Loucy (cell line): ENCODE measurements around the gene FAM180A.
"Not testable (repeated sequence)": the region's sequence is repeated elsewhere in the genome, so short reads cannot be mapped to it uniquely, and the experiment has no call there.

Source experiments
- H2AFZ ChIP-seq: fragments of 200-600 bp; sonication (generic); 2 replicates; pipeline ENCODE4 v1.6.0; 2016; ENCODE audit warnings: antibody characterized with exemption, mild to moderate bottlenecking, low read length, moderate library complexity
- H3F3A ChIP-seq: fragments of 200-600 bp; 2 replicates; pipeline ENCODE4 v1.6.0; 2016; ENCODE audit warnings: antibody characterized with exemption, low read depth, mild to moderate bottlenecking
- H3K27me3 ChIP-seq: fragments of 200-600 bp; sonication (generic); 2 replicates; pipeline ENCODE4 v1.6.1; 2014; ENCODE audit warnings: low read length, mild to moderate bottlenecking; ENCODE audit not compliant: insufficient read depth, poor library complexity, severe bottlenecking
- H3K36me3 ChIP-seq: fragments of 200-600 bp; sonication (generic); 2 replicates; pipeline ENCODE4 v1.6.1; 2016; ENCODE audit warnings: low read length; ENCODE audit not compliant: insufficient read depth
- H3K4me1 ChIP-seq: fragments of 200-600 bp; sonication (generic); 2 replicates; pipeline ENCODE4 v1.5.1; 2014; ENCODE audit warnings: low read length, mild to moderate bottlenecking; ENCODE audit not compliant: insufficient read depth, poor library complexity, severe bottlenecking
- H3K4me2 ChIP-seq: fragments of 200-600 bp; sonication (generic); 2 replicates; pipeline ENCODE4 v1.6.0; 2014; ENCODE audit warnings: antibody characterized with exemption, low read length, low read depth, mild to moderate bottlenecking; ENCODE audit not compliant: poor library complexity, severe bottlenecking
- H3K4me3 ChIP-seq: fragments of 200-600 bp; sonication (generic); 2 replicates; pipeline ENCODE4 v1.5.1; 2014; ENCODE audit warnings: low read length, mild to moderate bottlenecking, mixed read lengths; ENCODE audit not compliant: poor library complexity, severe bottlenecking
- H3K79me2 ChIP-seq: fragments of 200-600 bp; sonication (generic); 2 replicates; pipeline ENCODE4 v1.6.1; 2014; ENCODE audit warnings: low read length; ENCODE audit not compliant: insufficient read depth
- H3K9ac ChIP-seq: fragments of 200-600 bp; sonication (generic); 2 replicates; pipeline ENCODE4 v1.6.0; 2014; ENCODE audit warnings: mild to moderate bottlenecking, low read depth, low read length, moderate library complexity; ENCODE audit not compliant: poor library complexity, severe bottlenecking
- H3K9me2 ChIP-seq: fragments of 200-600 bp; sonication (generic); replicated peaks from 2 replicates; pipeline ENCODE4 v1.6.1; 2016; ENCODE audit warnings: low read depth, low read length, mixed read lengths
- H3K9me3 ChIP-seq: fragments of 200-600 bp; sonication (generic); 2 replicates; pipeline ENCODE4 v1.6.1; 2014; ENCODE audit warnings: mild to moderate bottlenecking, antibody characterized with exemption, low read length, low read depth; ENCODE audit not compliant: insufficient read depth
- H4K20me1 ChIP-seq: fragments of 200-600 bp; sonication (generic); 2 replicates; pipeline ENCODE4 v1.6.0; 2014; ENCODE audit warnings: antibody characterized with exemption, low read length, mild to moderate bottlenecking; ENCODE audit not compliant: insufficient read depth, poor library complexity, severe bottlenecking
- EZH2phosphoT487 ChIP-seq: fragments of 200-600 bp; IDR thresholded peaks from 2 replicates; pipeline ENCODE4 v1.6.1; 2018; ENCODE audit warnings: antibody characterized with exemption, mild to moderate bottlenecking, moderate library complexity, borderline replicate concordance
- TF ChIP-seq, protein P1 (sequence below): fragments of 200-600 bp; sonication (generic); conservative IDR thresholded peaks from 2 replicates; pipeline ENCODE4 v1.5.1; 2014; ENCODE audit warnings: mild to moderate bottlenecking, antibody characterized with exemption, low read length

Gene FAM180A

DNA sequence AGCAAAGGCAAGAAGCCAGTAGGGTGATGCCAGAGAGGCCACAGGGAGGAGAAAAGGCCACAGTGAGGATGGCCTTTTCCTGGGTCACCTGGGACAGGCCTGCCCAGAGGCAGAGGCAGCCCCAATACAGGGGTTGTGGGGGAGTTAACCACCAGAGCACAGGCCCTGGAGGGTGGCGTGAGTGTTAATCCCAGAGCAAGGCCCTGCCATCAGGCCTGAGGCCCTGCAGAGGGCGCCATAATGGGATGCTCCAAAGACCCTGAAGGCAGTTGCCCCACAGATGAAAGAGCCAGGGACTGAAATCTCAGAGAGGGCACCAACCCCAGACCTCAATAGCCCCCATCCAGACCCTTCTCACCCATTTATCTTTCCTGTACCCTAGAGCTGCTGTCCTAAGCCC lies 44.5 kb downstream of the FAM180A start:
- Histone ChIP-seq H3K9me3 (no peaks in the 10 kb centered on the region), H3K9me2 (no peaks in the 10 kb centered on the region), H3K27me3 (no peaks in the 10 kb centered on the region), H3K36me3 (no peaks in the 10 kb centered on the region), H2AFZ (no peak overlapping the region), H4K20me1 (no peaks in the 10 kb centered on the region), H3K79me2 (no peaks in the 10 kb centered on the region), H3K4me1 (no peaks in the 10 kb centered on the region), H3F3A (no peaks in the 10 kb centered on the region), H3K4me3 (no peak overlapping the region), H3K9ac (no peak overlapping the region), H3K4me2 (no peak overlapping the region)
- no peak for TF ChIP-seq EZH2phosphoT487
- TF ChIP-seq, protein P1, sequence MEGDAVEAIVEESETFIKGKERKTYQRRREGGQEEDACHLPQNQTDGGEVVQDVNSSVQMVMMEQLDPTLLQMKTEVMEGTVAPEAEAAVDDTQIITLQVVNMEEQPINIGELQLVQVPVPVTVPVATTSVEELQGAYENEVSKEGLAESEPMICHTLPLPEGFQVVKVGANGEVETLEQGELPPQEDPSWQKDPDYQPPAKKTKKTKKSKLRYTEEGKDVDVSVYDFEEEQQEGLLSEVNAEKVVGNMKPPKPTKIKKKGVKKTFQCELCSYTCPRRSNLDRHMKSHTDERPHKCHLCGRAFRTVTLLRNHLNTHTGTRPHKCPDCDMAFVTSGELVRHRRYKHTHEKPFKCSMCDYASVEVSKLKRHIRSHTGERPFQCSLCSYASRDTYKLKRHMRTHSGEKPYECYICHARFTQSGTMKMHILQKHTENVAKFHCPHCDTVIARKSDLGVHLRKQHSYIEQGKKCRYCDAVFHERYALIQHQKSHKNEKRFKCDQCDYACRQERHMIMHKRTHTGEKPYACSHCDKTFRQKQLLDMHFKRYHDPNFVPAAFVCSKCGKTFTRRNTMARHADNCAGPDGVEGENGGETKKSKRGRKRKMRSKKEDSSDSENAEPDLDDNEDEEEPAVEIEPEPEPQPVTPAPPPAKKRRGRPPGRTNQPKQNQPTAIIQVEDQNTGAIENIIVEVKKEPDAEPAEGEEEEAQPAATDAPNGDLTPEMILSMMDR = peak; percentile 65

- Histone ChIP-seq H3K4me1 (no peaks in the 10 kb centered on the region), H3K36me3 (no peaks in the 10 kb centered on the region), H2AFZ (no peak overlapping the region), H3K9ac (no peak overlapping the region), H4K20me1 (no peaks in the 10 kb centered on the region), H3K9me3 (no peaks in the 10 kb centered on the region), H3K27me3 (no peaks in the 10 kb centered on the region), H3F3A (no peaks in the 10 kb centered on the region), H3K9me2 (no peaks in the 10 kb centered on the region), H3K4me2 (no peak overlapping the region), H3K4me3 (no peak overlapping the region), H3K79me2 (no peaks in the 10 kb centered on the region)
- TF ChIP-seq, protein P1 = no peak
- TF ChIP-seq EZH2phosphoT487 = no peak
Measured at GRCh38 chr7:135697276-135698049, 51.1 kb downstream of the FAM180A start.

DNA sequence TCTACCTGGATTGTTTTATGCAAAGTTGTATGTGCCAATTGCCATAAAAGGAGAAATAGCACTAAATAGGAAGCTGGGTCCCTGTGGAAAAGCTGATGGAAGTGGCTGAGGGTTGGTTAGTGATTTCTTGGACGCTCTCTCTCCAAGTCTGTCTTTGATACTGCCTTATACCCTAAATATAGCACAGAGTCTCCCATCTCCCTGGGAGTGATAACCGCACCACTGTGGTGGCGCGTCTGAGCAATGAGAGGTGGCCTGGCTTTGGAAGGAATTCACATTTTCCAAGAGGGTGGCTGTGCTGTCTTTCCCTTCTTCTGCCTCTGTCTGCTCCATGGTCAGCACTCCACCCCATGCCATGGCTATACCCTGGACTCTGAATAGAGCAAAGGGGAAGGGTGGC lies 55.1 kb downstream of the FAM180A start:
- H3F3A ChIP-seq = no peaks in the 10 kb centered on the region
- H3K36me3 ChIP-seq = no peaks in the 10 kb centered on the region
- H3K4me1 ChIP-seq = no peaks in the 10 kb centered on the region
- H3K27me3 ChIP-seq = no peaks in the 10 kb centered on the region
- H4K20me1 ChIP-seq = no peaks in the 10 kb centered on the region
- H3K9ac ChIP-seq = no peak overlapping the region
- no peak overlapping the region for H3K4me3 ChIP-seq
- H3K79me2 ChIP-seq = no peaks in the 10 kb centered on the region
- no peak overlapping the region for H2AFZ ChIP-seq
- H3K9me2 ChIP-seq = no peaks in the 10 kb centered on the region
- H3K9me3 ChIP-seq = no peaks in the 10 kb centered on the region
- H3K4me2 ChIP-seq = no peak overlapping the region
- TF ChIP-seq, protein P1 = no peak
- TF ChIP-seq EZH2phosphoT487 = no peak

DNA sequence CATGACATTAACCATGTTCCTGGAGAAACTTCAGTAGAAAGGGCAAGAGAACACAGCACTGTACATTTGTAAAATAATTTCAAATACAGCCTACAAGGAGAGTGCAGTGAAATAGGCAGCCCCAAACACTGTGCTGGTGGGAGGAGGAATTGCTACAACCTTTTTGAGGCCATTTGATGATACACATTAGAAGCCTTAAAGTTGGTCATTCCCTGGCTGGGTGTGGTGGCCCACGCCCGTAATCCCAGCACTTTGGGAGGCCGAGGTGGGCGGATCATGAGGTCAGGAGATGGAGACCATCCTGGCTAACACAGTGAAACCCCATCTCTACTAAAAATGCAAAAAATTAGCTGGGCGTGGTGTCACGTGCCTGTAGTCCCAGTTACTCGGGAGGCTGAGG lies 56.0 kb downstream of the FAM180A start:
- not testable (repeated sequence) for H3K79me2 ChIP-seq, H4K20me1 ChIP-seq, H3K27me3 ChIP-seq, H2AFZ ChIP-seq, H3K9me3 ChIP-seq, H3K4me3 ChIP-seq, H3F3A ChIP-seq, H3K4me2 ChIP-seq, H3K9me2 ChIP-seq, H3K4me1 ChIP-seq, H3K36me3 ChIP-seq, H3K9ac ChIP-seq
